Upper lobe of right lung (tissue), 1 donor: ENCODE measurements around the gene ABI1. TPM values are rescaled to one million over a fixed set of nuclear protein-coding genes. Genes with fewer than 3 reads are reported as not detected.
"Not testable (repeated sequence)": the region's sequence is repeated elsewhere in the genome, so short reads cannot be mapped to it uniquely, and the experiment has no call there.

Experiments used
- ATAC-seq: fragments of 200-7000 bp; cut with Tn5 transposase; one replicate; pipeline ENCODE4 v1.9.1; 2020; ENCODE audit warnings: mild to moderate bottlenecking, moderate library complexity
- DNase-seq: peaks from one replicate; pipeline ENCODE4 v3.0.0-alpha.2; 2020
- H3K27ac ChIP-seq: fragments of 200-600 bp; one replicate; pipeline ENCODE4 v1.8.0; 2022
- H3K27me3 ChIP-seq: fragments of 200-600 bp; one replicate; pipeline ENCODE4 v1.8.0; 2022; ENCODE audit warnings: mild to moderate bottlenecking
- H3K36me3 ChIP-seq: fragments of 200-600 bp; one replicate; pipeline ENCODE4 v1.8.0; 2022
- H3K4me1 ChIP-seq: fragments of 200-600 bp; one replicate; pipeline ENCODE4 v1.8.0; 2022
- H3K4me3 ChIP-seq: fragments of 200-600 bp; one replicate; pipeline ENCODE4 v1.8.0; 2022; ENCODE audit warnings: mild to moderate bottlenecking
- H3K9me3 ChIP-seq: fragments of 200-600 bp; one replicate; pipeline ENCODE4 v1.8.0; 2022
- CTCF ChIP-seq: fragments of 200-600 bp; IDR thresholded peaks from one replicate; pipeline ENCODE4 v1.8.0; 2022; ENCODE audit warnings: antibody characterized with exemption
- intact Hi-C: fragments of 100-400 bp; cut with DNase I; formaldehyde crosslinking; loops from one replicate; pipeline ENCODE4 v1.11.0; 2022
- long read RNA-seq: library from polyadenylated mRNA; unstranded; transcript quantifications from one replicate; pipeline ENCODE4 v2.0.0, GENCODE V29; 2021
- total RNA-seq: library from RNA; stranded (reverse); fragmentation: NEBNext Ultra II Directional; extraction: Animal tissue kit (Norgen Biotek cat#: 25700); gene quantifications from one replicate; pipeline ENCODE4 v1.2.1, GENCODE V29; 2021
- donor health status: DM: no; HTN: yes; CAD: no; lungs with severe emphysema.

Gene ABI1
- total RNA-seq, result 52.4 TPM
- long read RNA-seq, transcript ABI1-204 (10 exons, 3,503 nt), result minor isoform, 10 of 108 reads
- long read RNA-seq, transcript ABI1-205 (10 exons, 3,516 nt), result minor isoform, 10 of 108 reads
- long read RNA-seq, transcript ABI1-206 (11 exons, 1,446 nt), result minor isoform, 11 of 108 reads
- long read RNA-seq, transcript ABI1-213 (9 exons, 3,380 nt), result major isoform, 16 of 108 reads
- long read RNA-seq, partial matches to known transcripts, result 9 of 108 reads
- long read RNA-seq, other reads (novel, unspliced or antisense), result 38 of 108 reads

GRCh38 chr10:26860443-26861204, at the start of gene ABI1:
ABI1 (minus strand) TSS chr10:26860958; CDS start chr10:26860863, 95 bp downstream.
- no peaks in the 10 kb centered on the region for H3K27me3 ChIP-seq
- intact Hi-C loops, result no loop called here
- peaks cover 31% of the 10 kb centered on the region for H3K4me1 ChIP-seq
- TF ChIP-seq CTCF, result no peak
- H3K27ac ChIP-seq, result peak within 1 kb of the TSS; percentile 98
- ATAC-seq, result peak; percentile 97
- no peaks in the 10 kb centered on the region for H3K9me3 ChIP-seq
- no peaks in the 10 kb centered on the region for H3K36me3 ChIP-seq
- peak within 1 kb of the TSS; percentile 99 for H3K4me3 ChIP-seq
- DNase-seq, result peak; percentile 99

GRCh38 chr10:26909753-26910152, 49.0 kb upstream of the ABI1 start:
- no peak for ATAC-seq
- intact Hi-C loops, result no loop called here
- no peak for DNase-seq
- Histone ChIP-seq H3K27me3 (no peaks in the 10 kb centered on the region), H3K4me1 (no peaks in the 10 kb centered on the region), H3K36me3 (no peaks in the 10 kb centered on the region), H3K4me3 (no peak overlapping the region), H3K27ac (no peak overlapping the region), H3K9me3 (no peaks in the 10 kb centered on the region)
- no peak for TF ChIP-seq CTCF

GRCh38 chr10:26905253-26905781, 44.6 kb upstream of the ABI1 start:
- H3K27me3 ChIP-seq, H3K27ac ChIP-seq, H3K9me3 ChIP-seq, H3K4me1 ChIP-seq, H3K4me3 ChIP-seq, DNase-seq, ATAC-seq, H3K36me3 ChIP-seq, intact Hi-C loops: not testable (repeated sequence)

- H3K27ac ChIP-seq, result no peak overlapping the region
- H3K4me1 ChIP-seq, result no peaks in the 10 kb centered on the region
- intact Hi-C loops, result no loop called here
- no peak for TF ChIP-seq CTCF
- ATAC-seq (no peak), DNase-seq (no peak)
- no peaks in the 10 kb centered on the region for H3K9me3 ChIP-seq
- H3K27me3 ChIP-seq, result no peaks in the 10 kb centered on the region
- no peaks in the 10 kb centered on the region for H3K36me3 ChIP-seq
- no peak overlapping the region for H3K4me3 ChIP-seq
Observed at GRCh38 chr10:26903431-26904217, 42.9 kb upstream of the ABI1 start.

- H3K4me3 ChIP-seq, H3K27ac ChIP-seq, H3K36me3 ChIP-seq, H3K4me1 ChIP-seq, H3K27me3 ChIP-seq, DNase-seq, ATAC-seq, H3K9me3 ChIP-seq, intact Hi-C loops: not testable (repeated sequence)
Observed at GRCh38 chr10:26892306-26892923, 31.7 kb upstream of the ABI1 start.

GRCh38 chr10:26890956-26891355, 30.2 kb upstream of the ABI1 start:
- Histone ChIP-seq H3K27me3 (no peaks in the 10 kb centered on the region), H3K9me3 (no peaks in the 10 kb centered on the region), H3K36me3 (no peaks in the 10 kb centered on the region), H3K4me3 (no peak overlapping the region), H3K4me1 (no peaks in the 10 kb centered on the region), H3K27ac (no peak overlapping the region)
- ATAC-seq (peak; percentile 60), DNase-seq (no peak)
- TF ChIP-seq CTCF, result peak; percentile 32
- intact Hi-C loops, result no loop called here
